RCC 7860 (cell line): ENCODE measurements around the gene FAM3B.

Experiments used
- DNase-seq: peaks from one replicate; pipeline ENCODE4 v3.0.0-alpha.2; 2015; ENCODE audit warnings: low spot score
- FAIRE-seq: peaks from 2 replicates; lab custom pipeline; 2012; peaks lifted over from hg19 to GRCh38; lab: Jason Lieb, UNC

The FAM3B gene

DNA sequence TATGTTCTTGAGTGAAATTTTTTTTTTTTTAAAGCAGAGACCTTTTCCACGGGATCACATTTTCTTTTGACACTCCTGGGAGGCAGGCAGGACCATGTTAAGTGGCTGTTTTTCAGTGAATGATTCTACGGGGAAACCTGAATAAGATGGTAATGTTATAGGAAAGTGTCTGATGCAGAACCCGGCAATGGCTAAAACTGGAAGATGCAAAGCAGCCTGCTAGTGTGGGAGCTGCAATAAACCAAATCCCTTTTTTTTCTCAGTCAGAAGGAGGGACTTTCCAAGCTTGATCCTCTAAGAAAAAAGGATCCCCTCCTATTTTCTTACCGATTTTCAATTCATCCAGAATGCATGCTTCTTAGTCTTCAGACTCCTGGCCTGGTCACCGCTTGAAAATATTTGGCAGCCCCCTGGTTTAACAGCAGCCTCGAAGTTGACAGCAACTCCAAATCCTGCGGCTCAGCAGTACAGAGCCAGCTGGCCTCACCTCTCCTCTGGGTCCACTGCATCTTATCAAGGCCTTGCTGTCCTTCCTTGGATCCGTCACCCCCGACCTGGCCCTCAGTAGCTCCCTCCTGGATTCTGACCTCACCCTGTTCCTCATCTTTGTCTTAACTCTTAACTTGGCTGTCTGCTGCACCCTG is 50.8 kb downstream of the FAM3B start:
- FAIRE-seq: no peak
- DNase-seq: no peak

DNA sequence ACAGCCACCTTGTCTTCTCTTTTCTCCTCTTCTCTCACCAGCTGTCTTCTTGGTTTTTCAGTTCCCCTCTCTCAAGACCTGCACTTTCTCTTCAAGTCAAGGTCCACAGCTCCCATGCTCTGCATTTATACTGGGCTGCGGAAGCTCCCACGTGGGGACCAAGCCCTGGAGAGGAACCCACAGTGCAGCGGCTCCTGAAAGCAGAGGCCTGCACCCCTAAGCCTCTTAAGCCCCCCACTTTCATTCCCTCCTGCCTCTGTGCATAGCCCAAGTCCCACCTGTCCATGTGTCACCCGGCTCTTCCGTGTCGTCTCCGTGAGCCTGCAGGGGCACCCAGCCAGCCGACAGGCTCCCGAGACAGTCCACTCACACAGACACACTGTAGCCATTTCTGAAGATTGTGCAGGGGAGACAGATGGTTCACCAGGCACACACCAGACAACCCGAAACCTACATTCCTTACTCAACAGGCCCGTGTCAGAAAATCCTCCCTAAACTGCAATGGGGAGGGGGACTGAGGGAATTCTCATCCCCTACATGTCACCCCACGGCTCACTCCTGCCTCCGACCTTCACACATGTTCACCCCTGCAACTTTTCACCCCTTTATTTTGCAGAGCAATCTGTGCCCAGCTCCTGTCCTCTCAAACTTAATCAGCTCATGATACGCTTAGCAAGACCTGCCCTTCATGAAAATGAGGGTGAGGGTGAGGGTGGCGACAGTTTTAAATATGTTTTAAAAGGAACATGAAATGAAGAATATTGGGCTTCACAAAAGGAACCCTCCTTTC is 51.5 kb downstream of the FAM3B start:
- DNase-seq: no peak
- FAIRE-seq: no peak

DNA sequence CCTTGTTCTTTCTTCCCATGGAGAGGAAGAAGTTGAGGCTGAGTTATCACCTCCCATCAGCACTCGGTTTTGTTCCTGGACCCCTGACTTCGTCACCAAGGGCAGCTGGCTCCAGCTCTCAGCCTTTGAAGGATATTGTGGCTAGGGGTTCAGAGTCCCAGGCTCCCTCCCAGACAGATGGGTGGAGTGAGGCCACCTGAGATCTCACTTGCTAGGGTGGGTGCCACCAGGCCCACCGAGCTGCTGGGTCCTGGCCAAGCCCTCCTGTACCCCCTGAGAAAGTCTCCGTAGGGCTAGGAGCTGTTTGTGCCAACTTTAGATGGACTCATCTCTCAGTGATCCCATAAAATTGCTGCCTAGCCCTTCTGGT is 52.1 kb downstream of the FAM3B start:
- no peak for DNase-seq

DNA sequence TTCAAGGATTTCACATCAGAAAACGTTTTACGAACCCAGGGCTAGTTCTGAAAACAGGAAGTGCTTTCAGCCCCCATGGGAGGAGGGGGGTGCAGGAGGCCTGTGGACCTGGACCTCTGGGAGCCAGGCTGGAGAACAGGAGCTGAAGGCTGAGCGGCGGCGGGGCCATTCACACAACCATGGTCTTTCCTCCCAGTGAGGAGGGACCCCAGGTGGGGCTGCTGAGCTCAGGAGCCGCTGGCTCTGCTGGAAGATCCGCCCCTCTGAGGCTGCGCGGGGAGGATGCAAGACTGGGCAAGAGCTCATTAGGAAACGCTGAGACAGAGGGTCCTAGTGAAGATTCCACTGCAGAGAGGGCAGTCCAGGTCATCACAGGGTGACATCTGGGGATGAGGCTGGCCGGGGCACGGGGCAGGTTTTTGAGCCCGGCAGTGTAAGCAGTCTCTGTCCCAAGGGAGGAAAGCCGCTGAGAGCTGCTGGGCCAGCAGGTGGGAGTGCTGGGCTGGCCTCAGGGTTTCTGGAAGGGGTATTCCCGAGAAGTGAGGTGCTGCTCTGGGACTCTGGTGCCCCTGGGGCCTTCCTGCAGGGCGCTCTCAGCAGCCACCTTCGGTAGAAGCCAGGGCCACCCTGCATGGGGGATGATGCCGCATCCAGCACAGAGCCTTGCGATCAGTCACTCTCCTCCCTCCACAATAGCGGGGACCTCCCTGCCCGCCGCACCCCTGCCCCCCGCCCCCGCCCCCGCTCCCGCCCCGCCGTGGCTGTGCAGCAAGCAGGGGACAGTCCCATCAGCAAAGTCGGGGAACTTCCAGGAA is 52.7 kb downstream of the FAM3B start:
- DNase-seq (no peak), FAIRE-seq (no peak)

More for the DNA sequence above, 52.1 kb downstream of the FAM3B start:
- no peak for FAIRE-seq

DNA sequence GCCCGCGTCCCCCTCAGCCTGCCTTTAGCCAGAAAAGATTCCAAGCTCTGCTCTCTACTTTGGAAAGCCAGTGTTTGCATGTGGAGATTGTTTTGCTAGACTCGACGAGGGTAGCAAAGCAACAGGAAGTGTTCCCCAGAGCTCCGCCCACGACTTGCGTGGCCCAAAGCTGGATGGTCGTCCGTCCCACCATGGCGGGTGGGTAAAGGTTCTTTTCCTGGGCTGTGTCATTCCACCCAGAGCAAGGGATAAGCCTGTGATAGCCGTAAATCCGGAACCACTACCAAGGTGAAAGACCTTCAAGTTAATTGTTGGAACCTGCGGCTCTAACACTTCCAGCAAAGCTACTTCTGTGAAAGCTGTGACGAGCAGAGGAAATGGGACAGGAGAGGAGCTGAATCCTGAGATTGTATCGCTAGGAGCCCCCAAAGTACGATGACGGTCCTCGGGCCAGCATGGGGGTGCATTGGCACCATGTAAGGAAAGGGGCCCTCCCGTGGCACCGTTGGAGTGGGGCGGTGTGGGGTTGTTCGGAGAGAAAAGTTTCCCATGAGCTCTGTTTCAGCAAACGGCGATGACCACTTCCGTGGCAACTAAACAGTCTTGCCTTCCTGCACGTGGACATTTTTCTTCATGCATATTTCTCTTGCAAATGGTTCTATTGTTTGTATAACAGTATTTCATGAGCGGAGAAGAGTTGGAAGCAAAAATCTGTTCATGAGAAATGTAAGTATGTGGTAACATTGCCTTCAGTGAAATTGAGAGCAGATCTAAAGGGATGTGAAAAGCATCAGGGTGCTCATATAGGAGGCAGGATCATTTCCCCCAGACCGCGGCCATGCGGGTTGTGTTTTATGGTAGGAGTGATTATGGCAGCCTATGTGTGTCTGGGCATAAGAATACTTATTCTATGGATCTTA is 53.6 kb downstream of the FAM3B start:
- FAIRE-seq: no peak
- no peak for DNase-seq

DNA sequence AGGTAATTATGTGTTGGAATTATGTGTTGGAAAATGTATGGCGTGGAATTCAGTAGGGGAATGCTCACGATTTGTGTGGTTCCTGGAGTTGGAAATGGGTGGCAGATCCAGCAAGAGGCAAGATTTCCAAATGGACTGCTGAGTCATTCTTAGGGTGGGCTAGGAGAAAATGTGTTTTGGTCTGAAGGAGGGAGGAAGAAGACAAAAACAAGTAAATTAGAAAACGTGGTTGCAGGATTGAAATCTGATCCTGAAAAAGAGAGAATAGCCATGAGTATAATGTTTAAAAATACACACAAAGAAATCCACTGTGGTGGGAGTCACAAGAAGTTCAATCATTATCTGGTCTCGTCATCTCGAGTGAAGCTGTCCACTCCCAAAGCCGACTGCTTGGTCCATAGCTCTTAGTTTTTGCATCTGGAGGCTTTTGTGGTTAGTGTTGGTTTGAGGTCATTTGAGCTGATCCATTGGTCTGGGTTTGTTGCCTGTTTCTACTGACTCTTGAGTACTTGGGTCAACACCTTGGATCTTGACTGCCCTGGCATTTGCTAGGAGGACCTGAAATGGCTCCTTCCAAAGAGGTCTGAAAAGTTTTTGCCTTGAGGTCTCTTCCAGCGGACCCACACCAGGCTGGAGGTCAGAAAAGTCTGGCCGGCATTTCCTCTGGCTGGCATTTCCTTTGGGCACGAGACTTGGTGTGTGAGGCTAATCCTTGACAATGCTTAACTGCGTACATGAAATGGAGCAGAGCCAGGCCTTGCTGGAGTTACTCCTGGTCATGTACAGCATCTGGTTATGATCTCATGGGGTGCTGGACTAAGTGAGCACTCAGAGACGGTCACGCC is 54.5 kb downstream of the FAM3B start:
- FAIRE-seq: no peak
- no peak for DNase-seq

DNA sequence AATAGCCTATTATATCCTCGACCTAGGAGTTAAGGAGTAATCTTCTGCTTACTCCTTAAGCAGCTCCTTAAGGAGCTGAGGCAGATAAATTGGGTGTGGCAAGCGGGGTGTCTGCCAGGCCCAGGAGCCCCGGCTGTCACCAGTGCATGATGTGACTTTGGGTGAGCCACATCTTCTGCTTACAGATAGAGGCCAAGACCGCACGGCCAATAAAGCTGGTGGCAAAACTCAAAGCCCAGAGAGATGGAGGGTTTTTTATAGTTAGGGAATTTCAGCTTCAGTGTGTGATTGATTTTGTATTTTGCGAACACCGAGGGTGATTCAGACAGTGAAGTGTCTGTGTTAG is 55.1 kb downstream of the FAM3B start:
- FAIRE-seq (no peak), DNase-seq (no peak)

DNA sequence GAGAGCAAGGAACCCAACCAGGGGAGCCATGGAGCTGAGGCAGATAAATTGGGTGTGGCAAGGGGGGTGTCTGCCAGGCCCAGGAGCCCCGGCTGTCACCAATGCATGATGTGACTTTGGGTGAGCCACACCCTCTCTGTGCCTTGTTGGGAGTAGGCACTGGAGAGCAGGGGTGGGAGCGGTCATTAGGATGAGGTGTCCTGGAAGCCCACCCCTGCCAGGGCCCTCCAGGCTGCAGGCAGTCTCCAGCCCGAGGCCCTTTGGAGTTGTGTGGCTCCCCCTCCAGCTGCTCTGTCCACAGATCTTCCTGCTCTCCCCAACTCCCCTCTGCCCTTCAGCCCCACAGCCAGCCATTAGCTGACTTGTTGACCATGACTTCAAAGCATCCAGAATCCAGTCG is 56.7 kb downstream of the FAM3B start:
- no peak for DNase-seq
- FAIRE-seq: no peak

DNA sequence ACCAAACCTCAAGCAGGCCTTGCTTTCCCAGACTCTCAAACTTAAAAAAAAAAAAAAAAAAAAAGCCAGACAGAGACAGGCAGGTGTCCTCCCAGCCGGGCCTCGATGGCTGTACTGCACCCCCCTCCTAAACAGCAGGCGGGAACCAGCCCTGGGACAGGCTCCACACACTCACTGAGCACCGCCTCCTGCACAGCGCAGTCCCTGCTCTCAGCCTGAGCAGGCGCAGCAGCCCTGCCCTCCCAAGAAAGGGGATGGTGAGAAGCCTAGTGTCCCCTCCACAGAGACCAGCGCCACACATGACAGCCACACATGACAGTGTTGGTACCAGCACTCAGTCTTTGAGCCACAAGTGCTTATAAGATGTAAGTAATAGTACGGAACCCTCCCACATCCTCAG is 57.2 kb downstream of the FAM3B start:
- FAIRE-seq (no peak), DNase-seq (no peak)

DNA sequence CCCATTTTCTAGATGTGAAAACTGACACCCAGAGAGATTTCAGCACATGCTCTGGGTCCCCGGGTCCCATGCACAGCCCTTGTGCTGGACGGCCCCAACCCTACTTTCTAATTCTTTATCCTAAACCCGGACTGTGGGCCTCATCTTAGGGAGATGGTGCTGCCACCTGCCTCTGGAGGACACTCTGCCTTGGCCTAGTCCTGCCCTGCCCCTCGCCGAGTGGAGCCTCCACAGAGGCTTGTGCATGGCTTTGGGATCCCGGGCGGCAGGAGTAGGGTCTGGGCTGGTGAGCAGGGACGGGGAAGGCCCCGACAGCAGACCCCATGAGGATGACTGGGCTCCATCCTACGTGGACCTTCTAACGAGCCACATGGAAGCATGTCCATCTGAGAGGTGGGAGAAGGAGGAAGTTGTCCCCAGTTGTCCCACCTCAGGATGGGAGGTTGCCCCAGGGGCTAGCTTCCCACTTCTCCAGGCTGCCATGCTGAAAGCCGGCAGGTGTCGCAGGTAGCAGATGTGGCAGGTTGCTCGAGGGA is 57.6 kb downstream of the FAM3B start:
- no peak for FAIRE-seq
- no peak for DNase-seq

DNA sequence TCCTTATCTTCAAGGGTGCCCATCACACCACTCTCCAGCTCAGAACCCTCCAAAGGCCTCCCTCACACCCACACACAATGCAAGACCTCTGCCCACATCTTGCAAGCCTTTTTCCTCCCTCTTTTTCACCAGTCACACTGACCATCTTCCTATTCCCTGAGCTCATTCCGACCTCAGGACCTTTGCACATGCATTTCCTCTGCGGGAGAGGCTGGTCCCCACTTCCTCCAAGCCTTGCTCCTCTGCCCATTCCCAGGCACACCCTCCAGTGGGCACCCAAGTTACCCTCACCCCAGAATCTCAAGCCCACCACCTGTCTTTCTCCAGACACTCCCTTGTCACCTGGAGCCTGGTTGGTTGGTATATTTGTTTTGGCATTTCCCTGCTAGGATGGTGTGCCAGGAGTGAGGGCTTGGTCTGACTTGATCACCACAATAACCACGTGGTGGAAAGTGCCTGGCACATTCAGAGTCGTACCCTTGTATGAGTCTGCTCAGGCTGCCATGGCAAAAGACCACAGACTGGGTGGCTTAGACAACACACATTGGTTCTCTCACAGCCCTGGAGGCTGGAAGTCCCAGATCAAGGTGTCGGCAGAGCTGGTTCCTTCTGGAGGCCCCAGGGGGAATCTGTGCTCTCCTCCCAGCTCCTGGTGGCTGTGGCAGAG is 58.4 kb downstream of the FAM3B start:
- DNase-seq: no peak
- no peak for FAIRE-seq

DNA sequence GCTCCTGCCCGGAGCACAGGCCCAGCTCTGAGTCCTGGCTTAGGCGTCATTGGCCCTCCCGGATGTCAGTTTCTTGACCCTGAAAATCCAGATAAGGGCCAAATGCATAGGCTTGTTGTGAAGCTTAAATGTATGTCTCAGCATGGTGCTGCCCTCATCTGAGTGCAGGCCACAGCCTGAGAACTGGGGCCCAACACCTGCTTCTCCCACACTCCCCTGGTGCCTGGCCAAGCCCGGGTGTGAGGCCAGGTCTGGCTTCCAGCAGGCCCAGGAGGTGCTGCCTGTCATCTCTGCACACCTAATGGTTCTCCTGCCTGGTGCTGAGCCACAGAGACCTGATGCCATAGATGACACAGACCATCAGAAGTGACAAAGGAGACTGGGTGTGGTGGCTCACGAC is 59.3 kb downstream of the FAM3B start:
- DNase-seq: no peak
- no peak for FAIRE-seq

DNA sequence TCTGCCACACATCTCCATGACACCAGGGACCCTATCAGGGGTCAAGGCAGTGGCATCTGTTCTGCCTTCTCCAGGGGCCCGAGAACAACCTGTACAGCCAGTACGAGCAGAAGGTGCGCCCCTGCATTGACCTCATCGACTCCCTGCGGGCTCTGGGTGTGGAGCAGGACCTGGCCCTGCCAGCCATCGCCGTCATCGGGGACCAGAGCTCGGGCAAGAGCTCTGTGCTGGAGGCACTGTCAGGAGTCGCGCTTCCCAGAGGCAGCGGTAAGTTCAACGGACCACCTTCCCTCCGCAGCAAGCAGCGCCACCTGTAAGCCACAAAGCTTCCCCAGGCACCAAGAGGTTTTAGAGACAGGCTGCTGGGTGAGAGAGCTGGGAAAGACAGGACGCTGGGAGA is 61.1 kb downstream of the FAM3B start:
- DNase-seq (no peak), FAIRE-seq (no peak)

DNA sequence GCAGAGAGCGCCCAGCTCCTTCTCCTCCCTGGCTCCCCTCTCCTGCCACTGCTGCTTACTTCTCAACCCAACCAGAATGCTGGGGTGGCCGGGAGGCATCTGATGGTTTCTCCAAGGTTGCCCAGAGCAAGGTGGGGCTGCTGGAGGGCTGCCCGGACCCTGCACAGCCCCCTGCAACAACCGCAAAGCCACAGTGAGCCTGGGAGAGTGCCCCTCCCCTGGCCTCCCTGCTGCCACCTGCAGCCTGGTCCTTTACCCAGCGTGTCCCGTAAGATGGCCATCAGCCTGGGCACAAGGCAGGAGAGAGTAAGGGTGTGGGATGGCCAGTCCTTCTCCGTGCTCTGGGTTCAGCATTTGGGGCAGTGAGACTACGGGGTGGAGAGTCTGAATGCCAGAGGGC is 62.2 kb downstream of the FAM3B start:
- FAIRE-seq: no peak
- no peak for DNase-seq

DNA sequence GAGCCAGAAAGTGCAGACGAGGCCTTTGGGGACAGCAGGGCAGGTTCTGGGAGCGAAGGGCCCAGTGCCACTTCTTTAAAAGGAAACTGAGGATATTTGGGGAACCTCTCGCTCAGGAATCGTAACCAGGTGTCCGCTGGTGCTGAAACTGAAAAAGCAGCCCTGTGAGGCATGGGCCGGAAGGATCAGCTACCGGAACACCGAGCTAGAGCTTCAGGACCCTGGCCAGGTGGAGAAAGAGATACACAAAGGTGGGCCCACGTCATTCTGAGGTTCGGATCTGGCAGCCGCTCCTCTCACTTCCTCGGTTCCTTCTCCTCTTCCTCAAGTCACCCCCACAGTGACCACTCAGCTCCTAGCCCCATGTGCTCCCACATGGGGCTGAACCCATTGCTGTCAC is 63.3 kb downstream of the FAM3B start:
- no peak for FAIRE-seq
- no peak for DNase-seq

DNA sequence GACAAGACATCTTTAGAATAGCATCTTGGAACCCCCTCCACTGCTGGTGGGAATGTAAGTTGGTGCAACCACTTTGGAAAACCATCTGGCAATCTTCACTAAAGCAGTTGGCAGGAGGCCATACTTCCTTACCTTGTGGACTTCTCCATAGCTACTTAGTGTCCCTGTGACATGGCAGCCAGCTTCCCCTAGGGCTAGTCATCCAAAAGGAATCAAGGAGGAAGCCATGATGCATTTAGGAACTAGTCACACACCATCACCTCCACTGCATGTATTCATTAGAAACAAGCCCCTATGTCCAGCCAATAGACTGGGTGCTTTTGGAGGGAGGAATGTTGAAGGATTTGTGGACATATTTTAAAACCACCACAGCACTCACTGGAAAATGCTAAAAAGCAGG is 65.1 kb downstream of the FAM3B start:
- DNase-seq: no peak
- no peak for FAIRE-seq

DNA sequence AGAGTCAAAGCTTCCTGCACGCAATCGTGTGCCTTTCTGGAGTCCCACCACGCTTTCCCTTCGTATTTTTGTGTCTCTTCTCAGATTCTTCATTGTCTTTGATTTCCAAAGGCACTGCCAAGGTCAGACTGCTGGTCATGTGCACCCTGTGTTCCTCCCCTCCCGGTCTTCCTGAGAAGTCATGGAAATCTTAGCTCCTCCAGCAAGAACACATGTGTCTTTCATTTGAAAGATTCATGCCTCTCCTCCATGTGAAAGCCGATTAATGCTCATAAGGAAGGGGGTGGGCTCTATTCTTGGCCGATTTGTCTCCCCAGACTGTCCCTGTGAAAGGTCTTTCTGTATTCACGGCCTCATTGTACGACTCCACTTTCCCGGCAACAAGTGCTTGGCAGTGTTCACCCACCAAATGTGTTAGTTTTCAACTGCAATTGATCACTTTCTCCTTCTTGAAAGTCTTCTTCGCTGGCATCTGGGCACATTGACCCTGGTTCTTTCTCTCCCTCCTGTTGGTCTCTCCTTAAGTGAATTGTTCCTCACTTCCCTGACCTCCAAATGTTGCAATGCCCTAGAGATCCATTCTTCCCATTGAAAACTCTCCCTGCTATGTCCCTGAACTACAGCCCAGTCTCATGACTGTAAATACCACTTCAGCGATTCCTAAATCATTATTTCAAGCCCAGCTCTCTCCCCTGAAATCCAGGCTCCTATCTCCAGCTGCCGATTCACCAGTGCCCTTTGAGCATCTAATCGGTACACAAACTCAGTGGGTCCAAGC is 70.6 kb downstream of the FAM3B start:
- no peak for FAIRE-seq

DNA sequence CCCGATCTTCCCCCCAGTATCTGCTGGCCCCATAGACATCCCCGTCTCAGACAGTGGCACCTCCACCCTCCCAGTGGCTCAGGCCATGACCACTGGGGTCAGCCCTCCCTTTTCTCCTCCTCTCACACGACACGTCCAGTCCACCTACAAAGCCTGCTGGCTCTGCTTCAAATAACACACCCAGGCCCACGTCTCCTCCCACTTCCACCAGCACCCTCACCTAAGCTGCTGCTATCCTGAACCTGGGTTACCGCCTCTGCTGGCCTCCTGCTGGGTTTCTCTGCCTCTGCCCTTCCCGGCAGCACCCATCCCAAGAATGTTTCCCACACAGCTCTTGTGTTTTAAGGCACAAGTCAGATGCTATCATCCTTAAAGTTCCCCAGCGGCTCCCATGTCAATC is 71.2 kb downstream of the FAM3B start:
- DNase-seq (no peak), FAIRE-seq (no peak)

More for the DNA sequence above, 70.6 kb downstream of the FAM3B start:
- DNase-seq: no peak
